ENCODE data around the gene BTLA.

GRCh38 chr3:112486811-112487505 is 12.3 kb downstream of the BTLA start:
- TF ChIP-seq CTCF (IDR thresholded peaks at IDR 0.05; ENCODE audit: poor library complexity) = no peak
- TF ChIP-seq EZH2phosphoT487 (IDR thresholded peaks at IDR 0.05; ENCODE audit: low read depth, severe bottlenecking, unreplicated experiment) = no peak
- no peak for TF ChIP-seq EZH2 (IDR thresholded peaks at IDR 0.05; ENCODE audit: borderline replicate concordance)
